Stimulated activated CD4-positive, alpha-beta T cell treated with anti-CD3 and anti-CD28 coated beads, Interleukin-4, amount 100 ng/mL, for 48 hours (primary cell): ENCODE data around the gene TBL1XR1.

Experiments used
- DNase-seq, 2 donors: peaks; one replicate each; pipeline ENCODE4 v3.0.0-alpha.2; 2020; ENCODE audit warnings: low read depth in 2 of 2

The TBL1XR1 gene

GRCh38 chr3:177197041-177197726 lies at the start of gene TBL1XR1:
Gene TBL1XR1, minus strand, starts transcription at chr3:177197482. Its CDS starts 132,505 bp downstream, at chr3:177064977.
- peak; percentile 61 to 75 for DNase-seq

- no peak for DNase-seq
Measured at GRCh38 chr3:177245250-177245649, 48.0 kb upstream of the TBL1XR1 start.

GRCh38 chr3:177244606-177245005 lies 47.3 kb upstream of the TBL1XR1 start:
- DNase-seq: no peak

- DNase-seq: no peak
Measured at GRCh38 chr3:177238686-177239216, 41.5 kb upstream of the TBL1XR1 start.

GRCh38 chr3:177237206-177237605 lies 39.9 kb upstream of the TBL1XR1 start:
- DNase-seq: no peak

GRCh38 chr3:177236704-177237103 lies 39.4 kb upstream of the TBL1XR1 start:
- DNase-seq: no peak

GRCh38 chr3:177234121-177234520 lies 36.8 kb upstream of the TBL1XR1 start:
- DNase-seq: no peak

GRCh38 chr3:177231242-177231641 lies 34.0 kb upstream of the TBL1XR1 start:
- DNase-seq: no peak

- DNase-seq: no peak
Measured at GRCh38 chr3:177230641-177231040, 33.4 kb upstream of the TBL1XR1 start.

- DNase-seq: no peak
Measured at GRCh38 chr3:177229791-177230190, 32.5 kb upstream of the TBL1XR1 start.

GRCh38 chr3:177228601-177229190 lies 31.4 kb upstream of the TBL1XR1 start:
- no peak for DNase-seq

GRCh38 chr3:177224414-177224813 lies 27.1 kb upstream of the TBL1XR1 start:
- no peak for DNase-seq

- no peak for DNase-seq
Measured at GRCh38 chr3:177221744-177222143, 24.5 kb upstream of the TBL1XR1 start.

GRCh38 chr3:177220136-177220974 lies 23.1 kb upstream of the TBL1XR1 start:
- DNase-seq: no peak

GRCh38 chr3:177213801-177214535 lies 16.7 kb upstream of the TBL1XR1 start:
- no peak for DNase-seq

GRCh38 chr3:177212756-177213155 lies 15.5 kb upstream of the TBL1XR1 start:
- DNase-seq: no peak

- no peak for DNase-seq
Measured at GRCh38 chr3:177212278-177212610, 15.0 kb upstream of the TBL1XR1 start.

- DNase-seq: no peak
Measured at GRCh38 chr3:177211503-177212277, 14.4 kb upstream of the TBL1XR1 start.

GRCh38 chr3:177210744-177211502 lies 13.6 kb upstream of the TBL1XR1 start:
- no peak for DNase-seq

GRCh38 chr3:177209509-177209908 lies 12.2 kb upstream of the TBL1XR1 start:
- no peak for DNase-seq
